RWPE2 (cell line): ENCODE results near the gene BNC1.
A peak's percentile ranks its signal among the peaks of the same experiment; 100 is the strongest.

Experiments
- ATAC-seq: fragments of 200-7000 bp; cut with Tn5 transposase; 3 replicates; pipeline ENCODE4 v1.9.1; 2021; ENCODE audit warnings: low read depth
- DNase-seq: peaks from one replicate; pipeline ENCODE4 v3.0.0-alpha.2; 2020; ENCODE audit warnings: low spot score
- H3K27ac ChIP-seq: fragments of 450-650 bp; 2 replicates; pipeline ENCODE4 v1.5.1; 2017; ENCODE audit warnings: mild to moderate bottlenecking; ENCODE audit not compliant: poor library complexity, severe bottlenecking
- H3K27me3 ChIP-seq: fragments of 250-450 bp; sonication (Bioruptor Pico); 2 replicates; pipeline ENCODE4 v1.5.1; 2021; ENCODE audit warnings: mild to moderate bottlenecking, moderate library complexity; ENCODE audit not compliant: insufficient read depth, poor library complexity, severe bottlenecking
- H3K36me3 ChIP-seq: fragments of 250-450 bp; sonication (Bioruptor Pico); 2 replicates; pipeline ENCODE4 v1.5.1; 2020; ENCODE audit warnings: low read depth, mild to moderate bottlenecking, moderate library complexity
- H3K4me1 ChIP-seq: fragments of 250-450 bp; sonication (Bioruptor Pico); 2 replicates; pipeline ENCODE4 v1.5.1; 2021; ENCODE audit warnings: mild to moderate bottlenecking, moderate library complexity; ENCODE audit not compliant: insufficient read depth, poor library complexity, severe bottlenecking
- H3K4me3 ChIP-seq: fragments of 250-450 bp; sonication (Bioruptor Pico); 2 replicates; pipeline ENCODE4 v1.5.1; 2021; ENCODE audit warnings: mild to moderate bottlenecking, moderate library complexity; ENCODE audit not compliant: severe bottlenecking
- H3K9me3 ChIP-seq: fragments of 250-450 bp; sonication (Bioruptor Pico); 2 replicates; pipeline ENCODE4 v1.5.1; 2021; ENCODE audit warnings: mild to moderate bottlenecking, moderate library complexity; ENCODE audit not compliant: severe bottlenecking
- CTCF ChIP-seq: fragments of 450-650 bp; IDR thresholded peaks from one replicate; pipeline ENCODE4 v1.5.1; 2017; ENCODE audit warnings: mild to moderate bottlenecking, moderate library complexity; ENCODE audit not compliant: poor library complexity, severe bottlenecking

BNC1 gene

GRCh38 chr15:83208367-83208661 lies 76.2 kb downstream of the BNC1 start:
- H3K4me3 ChIP-seq, result peak overlapping the region; percentile 99
- peaks cover 11% of the 10 kb centered on the region for H3K36me3 ChIP-seq
- peak; percentile 8 for TF ChIP-seq CTCF
- no peak for DNase-seq
- no peaks in the 10 kb centered on the region for H3K9me3 ChIP-seq
- peaks cover 25% of the 10 kb centered on the region for H3K4me1 ChIP-seq
- no peak for ATAC-seq
- H3K27ac ChIP-seq, result peak overlapping the region; percentile 62
- no peaks in the 10 kb centered on the region for H3K27me3 ChIP-seq

DNA sequence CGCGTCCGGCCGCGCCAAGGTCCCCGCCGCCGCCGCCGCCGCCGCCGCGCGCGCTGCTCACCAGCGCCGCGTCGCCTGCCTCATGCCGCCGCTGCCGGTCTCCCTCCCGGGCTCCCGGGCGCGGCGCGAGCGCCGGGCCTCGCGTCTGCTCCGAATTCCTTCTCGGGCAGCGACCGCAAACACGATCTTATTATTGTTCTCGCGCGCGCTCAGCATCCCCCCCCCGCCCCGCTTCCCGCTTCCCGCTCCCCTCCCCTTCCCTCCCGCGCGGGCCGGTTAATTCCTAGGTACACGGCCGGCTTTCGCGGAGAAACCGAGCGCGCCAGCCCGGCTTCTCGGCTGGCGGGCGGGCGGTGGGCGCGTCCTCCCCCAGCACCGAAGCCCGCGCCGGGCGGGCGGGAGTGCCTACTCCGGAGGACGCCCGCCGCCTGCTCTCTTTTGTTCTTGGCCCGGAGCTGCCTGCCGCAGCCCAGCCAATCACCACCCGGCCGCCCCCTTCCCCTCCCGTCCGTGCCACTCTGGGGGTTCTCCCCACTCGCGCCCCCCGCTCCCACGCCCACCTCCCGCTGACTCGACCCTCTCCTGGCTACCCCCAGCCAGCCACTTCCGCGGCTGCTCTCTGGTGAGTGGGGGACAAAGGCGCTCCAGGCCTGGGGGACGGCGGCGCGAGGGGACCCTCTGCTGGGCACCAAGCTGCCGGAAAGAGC lies 76.7 kb downstream of the BNC1 start, which contains the start of gene HDGFL3:
Gene HDGFL3 (minus strand): TSS at position 164 of the 707 bp plus-strand sequence. CDS start 409 bp downstream, outside the sequence.
- DNase-seq (peak; percentile 80), ATAC-seq (peak; percentile 47)
- TF ChIP-seq CTCF, result peak; percentile 45
- Histone ChIP-seq H3K4me3 (peak within 1 kb of the TSS; percentile 99), H3K4me1 (peaks cover 29% of the 10 kb centered on the region), H3K9me3 (no peaks in the 10 kb centered on the region), H3K36me3 (peaks cover 11% of the 10 kb centered on the region), H3K27ac (peak within 1 kb of the TSS; percentile 62), H3K27me3 (no peaks in the 10 kb centered on the region)

DNA sequence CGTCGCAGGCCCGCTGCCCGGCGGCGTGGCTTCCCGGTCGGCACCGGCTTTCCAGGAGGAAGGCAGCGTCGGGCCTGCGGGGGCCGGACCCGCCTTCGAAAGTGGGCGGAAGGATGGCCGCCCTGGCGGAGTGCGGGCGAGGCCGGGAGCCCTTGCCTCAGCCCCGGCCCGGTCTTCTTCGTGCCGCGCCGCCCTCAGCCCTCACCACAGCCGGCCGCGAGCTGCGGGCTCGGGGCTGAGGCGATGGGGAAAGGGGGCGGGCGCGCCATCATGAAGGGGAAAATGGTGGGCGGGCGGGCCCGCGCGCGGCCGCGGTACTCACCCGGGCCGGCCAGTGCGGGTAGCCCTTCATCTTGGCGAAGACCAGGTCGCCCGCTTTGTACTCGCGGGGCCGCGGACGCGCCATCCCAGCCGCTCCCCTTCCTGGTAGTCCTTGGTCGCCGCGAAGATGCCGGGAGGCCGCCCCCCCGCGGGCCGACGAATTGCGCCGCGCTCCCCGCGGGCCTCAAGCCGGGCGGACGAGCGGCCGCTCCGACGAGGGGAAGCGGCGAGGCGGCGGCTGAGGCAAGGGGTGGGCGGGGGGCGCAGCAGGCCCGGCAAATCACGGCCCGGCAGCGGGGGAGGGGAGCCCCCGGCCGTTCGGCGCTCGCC lies 77.3 kb downstream of the BNC1 start:
- peak overlapping the region; percentile 99 for H3K4me3 ChIP-seq
- DNase-seq (peak; percentile 80), ATAC-seq (peak; percentile 46)
- no peaks in the 10 kb centered on the region for H3K27me3 ChIP-seq
- peak overlapping the region; percentile 62 for H3K27ac ChIP-seq
- H3K36me3 ChIP-seq, result peaks cover 11% of the 10 kb centered on the region
- peaks cover 34% of the 10 kb centered on the region for H3K4me1 ChIP-seq
- TF ChIP-seq CTCF, result no peak
- no peaks in the 10 kb centered on the region for H3K9me3 ChIP-seq

DNA sequence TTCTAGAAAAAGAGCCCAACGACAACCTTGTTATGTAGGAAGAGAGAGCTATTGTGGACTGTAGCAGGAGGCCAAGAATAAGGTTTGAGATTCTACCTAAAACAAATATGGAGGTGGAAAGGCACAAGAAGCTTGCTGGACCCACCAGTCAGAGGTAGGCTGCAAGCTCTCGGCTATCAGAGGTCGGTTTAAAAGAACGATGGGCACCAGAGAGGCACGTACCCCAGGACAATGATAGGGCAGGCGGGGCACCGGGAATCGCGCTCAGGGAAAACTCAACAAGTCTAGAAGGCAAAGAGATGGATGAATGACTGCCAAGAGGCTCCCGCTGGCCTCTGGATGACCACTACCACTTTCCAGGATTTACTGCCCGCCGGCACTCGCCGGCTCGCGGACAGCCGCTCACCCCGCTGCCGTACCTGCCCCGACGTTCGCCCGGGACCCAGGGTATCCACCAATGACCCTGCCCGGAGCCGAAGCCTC lies 77.9 kb downstream of the BNC1 start:
- no peak for TF ChIP-seq CTCF
- Histone ChIP-seq H3K27ac (peak overlapping the region; percentile 62), H3K36me3 (peaks cover 11% of the 10 kb centered on the region), H3K4me3 (peak overlapping the region; percentile 99), H3K27me3 (no peaks in the 10 kb centered on the region), H3K9me3 (no peaks in the 10 kb centered on the region), H3K4me1 (peaks cover 39% of the 10 kb centered on the region)
- DNase-seq (no peak), ATAC-seq (peak; percentile 18)
